GM11168 (cell line): ENCODE results near the gene CHAC2.
"Not testable (repeated sequence)": the region's sequence is repeated elsewhere in the genome, so short reads cannot be mapped to it uniquely, and the experiment has no call there.

Source experiments
- in situ Hi-C: fragments of 300-500 bp; cut with MboI; formaldehyde crosslinking; loops from one replicate; pipeline ENCODE4 v1.12.0; 2022; ENCODE audit warnings: low sequenced_read_pairs; ENCODE audit not compliant: unreplicated experiment

Gene CHAC2

DNA sequence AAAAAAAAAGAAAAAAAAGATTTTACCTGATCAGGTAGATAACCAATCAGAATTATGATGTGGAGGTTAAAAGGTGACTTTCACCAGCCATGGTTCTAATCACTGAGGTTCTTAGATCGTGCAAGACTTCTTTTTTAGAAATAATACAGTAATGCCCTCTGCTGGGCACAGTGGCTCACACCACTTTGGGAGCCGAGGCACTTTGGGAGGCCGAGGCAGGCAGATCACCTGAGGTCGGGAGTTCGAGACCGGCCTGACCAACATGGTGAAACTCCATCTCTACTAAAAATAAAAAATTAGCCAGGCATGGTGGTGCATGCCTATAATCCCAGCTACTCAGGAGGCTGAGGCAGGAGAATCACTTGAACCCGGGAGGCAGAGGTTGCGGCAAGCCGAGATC lies 56.0 kb downstream of the CHAC2 start:
- in situ Hi-C loops: not testable (repeated sequence)
